T-cell (primary cell): ENCODE measurements around the gene LAPTM5. TPM values are rescaled to one million over a fixed set of nuclear protein-coding genes. Genes with fewer than 3 reads are reported as not detected.
A peak's percentile ranks its signal among the peaks of the same experiment; 100 is the strongest.

ENCODE experiments used
- ATAC-seq, 4 experiments: fragments of 200-7000 bp in 3 of 4; fragments of 150-1000 bp in 1 of 4; cut with Tn5 transposase; replicated peaks in 1 of 4; 1 replicate in 3 of 4; 2 replicates in 1 of 4; pipeline ENCODE4 v1.10.0; 2021; ENCODE audit warnings: moderate library complexity in 3 of 4, mild to moderate bottlenecking in 2 of 4, moderate number of reproducible peaks in 1 of 4
- CTCF ChIA-PET, 2 donors: fragments of 300-600 bp; sonication (Branson Sonifier 250); formaldehyde crosslinking; loops; one replicate each; lab custom pipeline; 2022; ENCODE audit warnings: antibody characterized with exemption in 2 of 2; lab: Charles Lee
- POLR2A ChIA-PET, 2 donors: fragments of 300-600 bp; sonication (Branson Sonifier 250); formaldehyde crosslinking; loops; one replicate each; lab custom pipeline; 2022; ENCODE audit warnings: antibody characterized with exemption in 2 of 2; lab: Charles Lee
- DNase-seq, 35 experiments: peaks; one replicate each; pipeline versions ENCODE4 v3.0.0 to v3.0.0-alpha.2; 2013 to 2023
- H3K27ac ChIP-seq: one replicate; pipeline ENCODE4 v1.5.1; 2013; ENCODE audit warnings: low read length
- H3K27me3 ChIP-seq, 2 experiments: replicated peaks in 1 of 2; 1 replicate in 1 of 2; 2 replicates in 1 of 2; pipeline versions ENCODE4 v1.6.1 to v1.7.0; 2013; ENCODE audit warnings: low read length in 1 of 2, mixed read lengths in 1 of 2; ENCODE audit not compliant: control insufficient read depth in 2 of 2, insufficient read depth in 2 of 2; ENCODE audit errors: extremely low read depth in 1 of 2
- H3K36me3 ChIP-seq, 2 donors: 1 replicate in 1 of 2; 2 replicates in 1 of 2; pipeline versions ENCODE4 v1.6.1 to v1.7.0; 2013; ENCODE audit warnings: low read length in 1 of 2; ENCODE audit not compliant: control insufficient read depth in 2 of 2, insufficient read depth in 1 of 2; ENCODE audit errors: extremely low read depth in 1 of 2
- H3K4me1 ChIP-seq, 2 experiments: 1 replicate in 1 of 2; 2 replicates in 1 of 2; pipeline versions ENCODE4 v1.6.1 to v1.7.0; 2013; ENCODE audit warnings: low read length in 2 of 2, mixed read lengths in 1 of 2; ENCODE audit not compliant: insufficient read depth in 2 of 2, control insufficient read depth in 1 of 2; ENCODE audit errors: extremely low read depth in 1 of 2
- H3K4me3 ChIP-seq, 2 donors: 1 replicate in 1 of 2; 2 replicates in 1 of 2; pipeline versions ENCODE4 v1.5.1 to v1.7.0; 2013; ENCODE audit warnings: mild to moderate bottlenecking in 2 of 2, low read length in 1 of 2, moderate library complexity in 1 of 2; ENCODE audit not compliant: control insufficient read depth in 1 of 2; ENCODE audit errors: extremely low read depth in 1 of 2
- H3K9me3 ChIP-seq: 2 replicates; pipeline ENCODE4 v1.7.0; 2013
- H3K27ac Mint-ChIP-seq, 2 donors: one replicate each; pipeline ENCODE4 v1.8.0; 2020 to 2021; ENCODE audit warnings: mild to moderate bottlenecking in 2 of 2, mixed read lengths in 2 of 2
- H3K27me3 Mint-ChIP-seq, 2 donors: one replicate each; pipeline ENCODE4 v1.8.0; 2021 to 2022; ENCODE audit warnings: mixed read lengths in 2 of 2
- H3K36me3 Mint-ChIP-seq: one replicate; pipeline ENCODE4 v1.8.0; 2021; ENCODE audit warnings: mixed read lengths
- H3K4me1 Mint-ChIP-seq, 3 donors: one replicate each; pipeline ENCODE4 v1.8.0; 2020 to 2022; ENCODE audit warnings: mixed read lengths in 3 of 3, mild to moderate bottlenecking in 1 of 3
- H3K4me3 Mint-ChIP-seq, 3 donors: one replicate each; pipeline ENCODE4 v1.8.0; 2020 to 2022; ENCODE audit warnings: mild to moderate bottlenecking in 3 of 3, mixed read lengths in 3 of 3, moderate library complexity in 3 of 3
- H3K9me3 Mint-ChIP-seq, 3 donors: one replicate each; pipeline ENCODE4 v1.8.0; 2020 to 2022; ENCODE audit warnings: mixed read lengths in 3 of 3
- WGBS: methylation state at CpG from one replicate; pipeline ENCODE4 v1.1.5; 2013; ENCODE audit warnings: missing lambda C conversion rate; ENCODE audit not compliant: insufficient coverage; 5-methylcytosine and 5-hydroxymethylcytosine counted together
- total RNA-seq, 35 experiments: library from RNA in 6 of 35; stranded (reverse) in 6 of 35; fragments of 120-200 nt in 1 of 35; gene quantifications; one replicate each; pipeline versions ENCODE4 v1.2.1 to v1.2.4 and lab custom pipeline; 2013 to 2026

Gene LAPTM5
- total RNA-seq, 5 donors from 2014 or later (not counting 1 experiment from before 2014, with no cell fraction given) = 529 to 586 (median 559) TPM

DNA sequence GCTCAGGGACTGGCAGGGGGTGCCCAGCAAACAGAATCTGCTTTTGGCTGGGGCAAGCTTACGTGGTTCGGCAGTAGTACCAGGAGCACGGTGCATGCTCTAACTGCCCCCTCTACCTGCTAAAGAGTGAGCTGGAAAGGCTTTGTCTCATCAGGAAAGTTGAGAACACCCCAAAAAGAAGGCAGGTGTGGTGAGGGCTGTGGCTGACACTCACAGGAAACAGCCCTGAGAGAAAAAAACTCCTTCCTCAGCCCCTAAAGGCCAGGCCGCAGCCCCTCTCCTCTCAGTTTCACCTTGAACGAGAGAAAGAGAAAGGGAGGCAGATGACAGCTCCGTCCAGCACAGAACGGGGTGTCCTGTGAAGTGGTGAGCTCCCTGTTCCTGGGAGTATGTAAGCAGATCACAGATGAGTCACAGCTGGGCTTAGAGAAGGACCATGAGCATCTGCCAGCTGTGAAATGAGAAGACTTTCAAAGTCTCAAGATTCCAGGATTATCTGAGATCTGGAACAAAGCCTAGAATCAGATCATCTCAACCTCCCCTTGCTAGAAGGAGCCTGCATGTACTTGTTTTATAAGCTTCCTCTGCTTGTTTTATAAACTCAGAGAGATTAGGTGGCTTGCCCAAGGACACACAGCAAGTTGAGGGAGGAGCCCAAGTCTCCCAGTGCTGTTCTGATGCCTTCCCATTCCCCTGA, 13.4 kb downstream of the LAPTM5 start:
- H3K9me3 ChIP-seq = no peaks in the 10 kb centered on the region
- H3K27me3 Mint-ChIP-seq = no peaks in the 10 kb centered on the region
- POLR2A ChIA-PET = interaction anchor here (0.6 to 2.0 kb wide), 11 partner anchors 8 to 899 kb away, joined by 3 to 27 read pairs (median 6); partner anchors contain the start of gene LAPTM5 (in 1 of the 2)

DNA sequence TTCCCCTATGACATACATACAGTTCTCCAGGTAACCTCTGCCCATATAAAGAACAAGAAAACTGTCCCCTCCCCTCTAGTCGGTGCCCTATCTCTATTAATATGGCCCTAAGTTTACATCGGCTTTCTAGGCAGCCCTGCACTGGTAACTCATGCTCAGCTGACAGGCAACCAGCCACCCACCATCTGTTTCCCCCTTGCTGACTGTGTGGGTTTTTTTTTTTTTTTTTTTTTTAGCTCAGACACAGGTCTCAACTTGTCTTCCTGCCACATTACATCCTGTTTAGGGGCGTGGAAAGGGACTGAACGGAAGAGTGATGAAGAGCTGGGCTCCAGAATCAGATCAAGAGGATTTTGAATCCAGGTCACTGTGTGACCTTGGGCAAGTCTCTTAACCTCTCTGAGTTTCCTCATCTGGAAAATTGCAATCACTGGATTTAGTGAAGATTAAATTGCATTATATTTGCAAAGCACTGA, 14.0 kb downstream of the LAPTM5 start:
- Histone ChIP-seq H3K27me3 (no peaks in the 10 kb centered on the region), H3K27ac (peak overlapping the region; percentile 79), H3K4me3 (peak overlapping the region; percentile 32 to 58), H3K4me1 (peaks cover 75 to 100% of the 10 kb centered on the region in 2 experiments), H3K36me3 (peaks cover 20 to 58% of the 10 kb centered on the region in 2 donors), H3K9me3 (no peaks in the 10 kb centered on the region)
- ATAC-seq (peak; percentile 79 to 86 (median 82)), DNase-seq (peak; percentile 32 to 90 (median 74))
- H3K4me1 Mint-ChIP-seq = peaks cover 96 to 99% (median 99%) of the 10 kb centered on the region in 3 donors
- POLR2A ChIA-PET = interaction anchor here (0.6 to 2.0 kb wide), 11 partner anchors 8 to 900 kb away, joined by 3 to 27 read pairs (median 6); partner anchors contain the start of gene LAPTM5 (in 1 of the 2)
- no peaks in the 10 kb centered on the region for H3K27me3 Mint-ChIP-seq
- peak overlapping the region; percentile 96 to 98 for H3K27ac Mint-ChIP-seq
- CTCF ChIA-PET = interaction anchor here (0.6 to 3.6 kb wide), 15 partner anchors 9 to 1633 kb away, joined by 3 to 60 read pairs (median 8); partner anchors contain the start of gene LAPTM5 (in 1 of the 2)
- no peaks in the 10 kb centered on the region for H3K9me3 Mint-ChIP-seq
- no CpG with 5 or more reads among the region's 4 CpGs for WGBS
- peaks cover 57% of the 10 kb centered on the region for H3K36me3 Mint-ChIP-seq
- H3K4me3 Mint-ChIP-seq = peak overlapping the region; percentile 50 to 98 (median 80)

More for the DNA sequence above, 13.4 kb downstream of the LAPTM5 start:
- H3K4me1 Mint-ChIP-seq = peaks cover 98 to 99% (median 99%) of the 10 kb centered on the region in 3 donors
- H3K27me3 ChIP-seq = no peaks in the 10 kb centered on the region
- H3K4me1 ChIP-seq = peaks cover 80 to 100% of the 10 kb centered on the region in 2 experiments
- peak overlapping the region; percentile 50 to 98 (median 80) for H3K4me3 Mint-ChIP-seq
- ATAC-seq (peak; percentile 42 to 57 (median 50)), DNase-seq (peak in 21 of 35 experiments; percentile 24 to 67 (median 38))
- peaks cover 56% of the 10 kb centered on the region for H3K36me3 Mint-ChIP-seq
- peak overlapping the region; percentile 32 to 58 for H3K4me3 ChIP-seq
- 0% methylated on average over 3 of the region's 7 CpGs for WGBS
- peak overlapping the region; percentile 79 for H3K27ac ChIP-seq
- peaks cover 15 to 55% of the 10 kb centered on the region in 2 donors for H3K36me3 ChIP-seq
- peak overlapping the region; percentile 96 to 98 for H3K27ac Mint-ChIP-seq
- no peaks in the 10 kb centered on the region for H3K9me3 Mint-ChIP-seq
- CTCF ChIA-PET = interaction anchor here (0.6 to 3.6 kb wide), 15 partner anchors 8 to 1633 kb away, joined by 3 to 60 read pairs (median 8); partner anchors contain the start of gene LAPTM5 (in 1 of the 2)

DNA sequence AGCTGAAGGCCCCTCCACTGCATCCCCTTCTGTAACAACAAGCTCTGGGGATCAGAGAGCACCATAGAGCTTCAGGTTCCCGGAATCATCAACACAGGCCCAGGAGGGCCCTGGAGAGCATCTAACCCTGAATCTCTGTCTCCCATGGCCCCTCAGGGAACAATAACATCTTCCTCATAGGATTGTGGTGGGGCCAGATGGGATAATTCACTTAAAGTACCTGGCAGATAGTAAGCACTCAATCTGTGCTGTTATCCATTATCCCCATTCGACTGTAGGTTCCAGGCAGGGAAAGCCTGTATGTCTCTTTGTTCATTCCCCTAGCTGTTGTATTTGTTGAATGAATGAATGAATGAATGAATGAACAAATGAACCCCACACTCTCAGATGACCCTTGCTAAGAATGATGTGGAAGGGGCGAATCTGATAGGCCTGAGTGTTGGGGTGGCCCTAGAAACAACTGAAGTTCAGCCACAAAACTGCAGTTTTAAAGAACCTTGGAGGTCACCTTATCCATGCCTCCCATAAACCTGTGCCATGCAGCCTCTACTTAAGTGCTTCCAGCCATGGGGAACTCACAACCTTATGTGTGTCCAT, 14.5 kb downstream of the LAPTM5 start:
- ATAC-seq = no peak
- Mint-ChIP-seq H3K27ac (peak overlapping the region; percentile 96 to 98), H3K4me3 (peak overlapping the region; percentile 50 to 98 (median 80)), H3K4me1 (peaks cover 94 to 99% (median 97%) of the 10 kb centered on the region in 3 donors), H3K36me3 (peaks cover 58% of the 10 kb centered on the region), H3K27me3 (no peaks in the 10 kb centered on the region), H3K9me3 (no peaks in the 10 kb centered on the region)
- Histone ChIP-seq H3K9me3 (no peaks in the 10 kb centered on the region), H3K4me3 (peak overlapping the region in 1 of 2 donors; percentile 42), H3K4me1 (peaks cover 71 to 100% of the 10 kb centered on the region in 2 experiments), H3K36me3 (peaks cover 22 to 59% of the 10 kb centered on the region in 2 donors), H3K27ac (peak overlapping the region; percentile 79), H3K27me3 (no peaks in the 10 kb centered on the region)
- CTCF ChIA-PET = interaction anchor here in 1 of 2 donors (0.6 to 3.6 kb wide), 10 partner anchors 9 to 39 kb away, joined by 3 to 60 read pairs (median 12); partner anchors contain the start of gene LAPTM5
- WGBS = 100% methylated on average over 1 of the region's 3 CpGs
- POLR2A ChIA-PET = interaction anchor here (1.2 to 2.0 kb wide), 5 partner anchors 9 to 24 kb away, joined by 3 to 27 read pairs (median 18); partner anchors contain the start of gene LAPTM5 (in 1 of the 2)
- no peak for DNase-seq

DNA sequence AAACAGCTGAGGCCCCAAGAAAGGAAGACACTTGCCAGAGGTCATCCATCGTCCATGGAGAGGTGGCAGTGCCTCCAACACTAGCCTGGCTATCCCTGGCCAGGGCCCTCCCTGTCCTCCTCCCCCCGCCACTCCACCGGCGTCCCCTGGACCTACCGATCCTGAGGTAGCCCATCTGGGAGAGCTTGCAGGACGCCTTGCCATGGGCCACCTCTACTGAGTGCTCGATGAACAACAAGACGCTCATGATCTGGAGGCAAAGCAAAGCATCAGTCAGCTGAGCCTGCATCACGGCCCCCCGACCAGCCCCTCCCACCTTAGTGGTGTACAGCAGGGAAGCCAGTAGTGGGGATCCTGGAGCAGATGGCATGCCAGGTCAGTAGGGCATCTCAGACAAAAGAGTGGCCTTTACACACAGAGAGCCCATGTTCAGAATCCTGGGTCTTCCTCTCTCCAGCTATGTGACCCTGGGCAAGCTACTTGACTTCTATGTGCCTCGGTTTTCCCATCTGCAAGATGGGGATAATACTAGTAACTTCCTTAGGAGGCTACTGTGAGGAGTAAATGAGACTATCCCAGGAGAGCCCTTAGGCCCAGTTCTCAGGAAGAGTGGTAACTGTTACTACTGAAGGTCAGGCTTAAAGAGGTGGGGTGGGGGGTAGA, 15.1 kb downstream of the LAPTM5 start:
- Histone ChIP-seq H3K27me3 (no peaks in the 10 kb centered on the region), H3K36me3 (peaks cover 23 to 59% of the 10 kb centered on the region in 2 donors), H3K4me3 (no peak overlapping the region), H3K9me3 (no peaks in the 10 kb centered on the region), H3K27ac (peak overlapping the region; percentile 79), H3K4me1 (peaks cover 65 to 100% of the 10 kb centered on the region in 2 experiments)
- H3K27ac Mint-ChIP-seq = peak overlapping the region; percentile 96 to 98
- no peaks in the 10 kb centered on the region for H3K9me3 Mint-ChIP-seq
- peak overlapping the region in 1 of 3 donors; percentile 98 for H3K4me3 Mint-ChIP-seq
- H3K36me3 Mint-ChIP-seq = peaks cover 60% of the 10 kb centered on the region
- H3K4me1 Mint-ChIP-seq = peaks cover 92 to 96% (median 96%) of the 10 kb centered on the region in 3 donors
- DNase-seq (no peak), ATAC-seq (no peak)
- ChIA-PET POLR2A (interaction anchor here in 1 of 2 donors (0.5 to 0.6 kb wide), 2 partner anchors 10 to 21 kb away, joined by 4 to 5 read pairs; no protein-coding TSS in a partner anchor), CTCF (interaction anchor here in 1 of 2 donors (0.6 to 3.6 kb wide), 6 partner anchors 12 to 40 kb away, joined by 3 to 60 read pairs (median 26); partner anchors contain the start of gene LAPTM5)
- H3K27me3 Mint-ChIP-seq = no peaks in the 10 kb centered on the region
- WGBS = 92% methylated on average over 9 of the region's 11 CpGs

DNA sequence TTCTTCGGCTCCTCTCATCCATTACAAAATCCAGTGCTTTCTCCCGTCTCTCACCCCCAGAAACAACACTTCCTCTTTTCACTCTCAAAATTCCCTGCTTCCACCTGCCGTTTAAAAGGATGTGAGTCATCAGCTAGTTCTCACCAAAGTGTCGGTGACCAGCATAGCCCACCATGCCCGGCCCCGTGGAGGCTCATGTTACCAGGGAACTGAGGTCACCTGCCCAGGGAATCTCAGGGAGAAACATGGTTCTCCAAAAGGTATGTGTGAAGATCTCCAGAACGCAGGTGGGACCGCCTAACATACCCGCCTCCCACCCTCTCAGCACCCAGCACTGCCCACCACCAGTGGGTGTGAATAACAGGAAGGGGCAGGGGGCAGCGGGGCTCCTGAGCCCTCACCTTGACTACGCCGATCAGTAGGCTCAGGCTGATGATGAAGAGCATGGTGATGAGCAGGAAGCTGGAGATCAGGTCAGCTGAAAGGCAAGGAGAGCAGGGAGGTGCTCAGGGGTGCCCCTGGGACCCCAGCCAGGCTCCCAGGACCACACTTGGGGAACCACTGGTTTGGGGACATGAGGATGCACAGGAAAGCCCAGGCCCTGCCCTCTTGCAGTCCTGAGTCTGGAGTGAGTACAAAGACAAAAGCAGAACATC, 16.2 kb downstream of the LAPTM5 start:
- Histone ChIP-seq H3K27ac (peak overlapping the region; percentile 79), H3K27me3 (no peaks in the 10 kb centered on the region), H3K36me3 (peaks cover 25 to 67% of the 10 kb centered on the region in 2 donors), H3K4me3 (no peak overlapping the region), H3K4me1 (peaks cover 54 to 92% of the 10 kb centered on the region in 2 experiments), H3K9me3 (no peaks in the 10 kb centered on the region)
- Mint-ChIP-seq H3K9me3 (no peaks in the 10 kb centered on the region), H3K4me1 (peaks cover 81 to 91% (median 89%) of the 10 kb centered on the region in 3 donors), H3K4me3 (peak overlapping the region; percentile 9 to 98 (median 24)), H3K36me3 (peaks cover 61% of the 10 kb centered on the region), H3K27me3 (no peaks in the 10 kb centered on the region), H3K27ac (peak overlapping the region; percentile 91 to 98)
- ATAC-seq (no peak), DNase-seq (no peak)
- CTCF ChIA-PET = interaction anchor here in 1 of 2 donors (0.5 to 1.3 kb wide), 2 partner anchors 39 to 43 kb away, joined by 3 to 4 read pairs; no protein-coding TSS in a partner anchor
- POLR2A ChIA-PET = interaction anchor here in 1 of 2 donors (0.6 kb wide), 1 partner anchor 1885 kb away, joined by 3 read pairs; no protein-coding TSS in a partner anchor
- 29% methylated on average over 4 of the region's 12 CpGs for WGBS
